Measurements from ENCODE around the gene LXN.

LXN gene

GRCh38 chr3:158685159-158685558, 12.7 kb upstream of the LXN start:
- no peak for TF ChIP-seq CTCF (conservative IDR thresholded peaks at IDR 0.05)
- H3K27ac ChIP-seq: no peak overlapping the region

- no peak for TF ChIP-seq CTCF (conservative IDR thresholded peaks at IDR 0.05)
Measured at GRCh38 chr3:158683230-158683962, 10.9 kb upstream of the LXN start.

GRCh38 chr3:158680861-158681260, 8.4 kb upstream of the LXN start:
- H3K27ac ChIP-seq: peak overlapping the region; percentile 52
- TF ChIP-seq CTCF (conservative IDR thresholded peaks at IDR 0.05): no peak

More at GRCh38 chr3:158683230-158683962, 10.9 kb upstream of the LXN start:
- no peak overlapping the region for H3K27ac ChIP-seq

- no peak for TF ChIP-seq CTCF (conservative IDR thresholded peaks at IDR 0.05)
- peak overlapping the region; percentile 52 for H3K27ac ChIP-seq
Measured at GRCh38 chr3:158679547-158680000, 7.1 kb upstream of the LXN start.

- no peak for TF ChIP-seq CTCF (conservative IDR thresholded peaks at IDR 0.05)
- no peak overlapping the region for H3K27ac ChIP-seq
Measured at GRCh38 chr3:158678687-158679086, 6.2 kb upstream of the LXN start.

- no peak for TF ChIP-seq CTCF (conservative IDR thresholded peaks at IDR 0.05)
- H3K27ac ChIP-seq: peak overlapping the region; percentile 80
Measured at GRCh38 chr3:158671821-158672214, 630 bp downstream of the LXN start.

GRCh38 chr3:158668506-158668905, 3.9 kb downstream of the LXN start:
- no peak overlapping the region for H3K27ac ChIP-seq
- no peak for TF ChIP-seq CTCF (conservative IDR thresholded peaks at IDR 0.05)

All from VCaP (cell line).